ENCODE data around the gene IGFBPL1. TPM values are rescaled to one million over a fixed set of nuclear protein-coding genes. Genes with fewer than 3 reads are reported as not detected.

Gene IGFBPL1
- total and polyA plus RNA-seq, 2 donors from 2014 or later: 0.22 TPM; not detected in 1

DNA sequence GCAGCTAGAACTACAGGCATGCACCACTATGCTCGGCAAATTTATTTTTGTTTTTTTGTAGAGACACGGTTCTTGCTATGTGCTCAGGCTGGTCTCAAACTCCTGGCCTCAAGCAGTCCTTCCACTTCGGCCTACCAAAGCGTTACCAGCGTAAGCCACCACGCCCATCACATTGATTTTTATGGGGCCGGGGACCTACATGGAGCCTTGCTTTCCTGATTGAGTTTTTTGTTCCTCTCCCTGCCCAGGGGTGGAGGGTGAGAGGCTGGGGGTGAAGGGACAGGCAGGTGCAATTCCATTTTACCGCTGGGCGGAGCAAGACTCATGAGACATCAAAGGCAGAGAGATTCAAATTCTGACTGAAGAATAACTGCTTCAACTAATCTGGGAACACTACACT is 29.8 kb downstream of the IGFBPL1 start:
- FAIRE-seq: no peak
- TF ChIP-seq, protein P1, sequence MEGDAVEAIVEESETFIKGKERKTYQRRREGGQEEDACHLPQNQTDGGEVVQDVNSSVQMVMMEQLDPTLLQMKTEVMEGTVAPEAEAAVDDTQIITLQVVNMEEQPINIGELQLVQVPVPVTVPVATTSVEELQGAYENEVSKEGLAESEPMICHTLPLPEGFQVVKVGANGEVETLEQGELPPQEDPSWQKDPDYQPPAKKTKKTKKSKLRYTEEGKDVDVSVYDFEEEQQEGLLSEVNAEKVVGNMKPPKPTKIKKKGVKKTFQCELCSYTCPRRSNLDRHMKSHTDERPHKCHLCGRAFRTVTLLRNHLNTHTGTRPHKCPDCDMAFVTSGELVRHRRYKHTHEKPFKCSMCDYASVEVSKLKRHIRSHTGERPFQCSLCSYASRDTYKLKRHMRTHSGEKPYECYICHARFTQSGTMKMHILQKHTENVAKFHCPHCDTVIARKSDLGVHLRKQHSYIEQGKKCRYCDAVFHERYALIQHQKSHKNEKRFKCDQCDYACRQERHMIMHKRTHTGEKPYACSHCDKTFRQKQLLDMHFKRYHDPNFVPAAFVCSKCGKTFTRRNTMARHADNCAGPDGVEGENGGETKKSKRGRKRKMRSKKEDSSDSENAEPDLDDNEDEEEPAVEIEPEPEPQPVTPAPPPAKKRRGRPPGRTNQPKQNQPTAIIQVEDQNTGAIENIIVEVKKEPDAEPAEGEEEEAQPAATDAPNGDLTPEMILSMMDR (IDR thresholded peaks at IDR 0.05; ENCODE audit: borderline replicate concordance, extremely low read depth, insufficient read depth): no peak
- Histone ChIP-seq H3K4me1 (ENCODE audit: control insufficient read depth in 2 of 3, insufficient read depth in 2 of 3, low read depth in 1 of 3, low read length in 3 of 3) (peaks cover 0 to 23% (median 17%) of the 10 kb centered on the region in 3 donors), H3K4me3 (ENCODE audit: low read length in 3 of 3) (no peak overlapping the region), H3K9me3 (ENCODE audit: control insufficient read depth in 2 of 3, insufficient read depth in 1 of 3, low read length in 3 of 3) (no peaks in the 10 kb centered on the region), H3K36me3 (ENCODE audit: control insufficient read depth in 2 of 3, insufficient read depth in 3 of 3, low read length in 3 of 3) (peaks cover 0 to 15% (median 10%) of the 10 kb centered on the region in 3 donors), H3K27ac (ENCODE audit: low read depth in 2 of 2, low read length in 2 of 2) (no peak overlapping the region), H3K27me3 (ENCODE audit: control insufficient read depth, insufficient read depth, low read length) (no peaks in the 10 kb centered on the region), H3K9ac (ENCODE audit: low read length in 3 of 3) (no peak overlapping the region)
- no peak for DNase-seq
- intact Hi-C loops (cut with DNase I): no loop called here

DNA sequence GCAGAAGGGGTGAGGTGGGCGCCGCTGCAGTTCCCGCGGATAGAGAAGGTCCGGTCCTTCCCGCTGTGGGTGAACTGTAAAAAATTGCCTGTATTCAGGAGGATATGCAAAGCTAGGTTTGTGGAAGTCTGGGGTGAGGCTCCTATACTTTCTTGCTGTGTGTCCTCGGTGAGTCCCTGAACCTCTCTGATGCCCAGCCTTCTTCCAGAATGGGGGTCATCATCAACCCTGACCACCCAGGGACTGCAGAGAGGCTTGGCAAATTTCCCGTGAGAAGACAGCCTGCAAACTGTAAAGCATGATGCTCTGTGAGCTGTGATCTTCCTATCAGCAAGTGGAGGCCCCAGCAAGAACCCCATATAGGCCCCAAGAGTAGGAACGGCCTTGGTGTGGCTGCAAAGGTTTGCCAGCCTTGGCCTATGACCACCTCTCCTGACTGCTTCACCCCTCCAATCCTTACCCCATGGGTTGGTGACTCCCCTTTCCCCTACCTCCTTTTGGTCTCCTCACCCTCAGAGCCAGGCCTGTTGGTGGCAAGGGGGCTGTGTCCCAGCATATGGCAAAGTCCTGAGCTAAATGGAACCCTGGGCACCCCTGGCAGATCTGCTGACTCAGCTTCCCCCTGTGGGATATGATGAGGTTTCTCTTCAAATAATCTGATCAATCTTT is 31.0 kb downstream of the IGFBPL1 start:
- H3K27ac ChIP-seq (ENCODE audit: low read depth in 2 of 2, low read length in 2 of 2): peak overlapping the region; percentile 41 to 67
- peaks cover 0 to 15% (median 10%) of the 10 kb centered on the region in 3 donors for H3K36me3 ChIP-seq (ENCODE audit: control insufficient read depth in 2 of 3, insufficient read depth in 3 of 3, low read length in 3 of 3)
- no peaks in the 10 kb centered on the region for H3K9me3 ChIP-seq (ENCODE audit: control insufficient read depth in 2 of 3, insufficient read depth in 1 of 3, low read length in 3 of 3)
- H3K9ac ChIP-seq (ENCODE audit: low read length in 3 of 3): peak overlapping the region; percentile 58 to 83 (median 60)
- peak in 1 of 5 donors; percentile 56 for DNase-seq
- no peak for FAIRE-seq
- peak overlapping the region; percentile 68 to 84 (median 73) for H3K4me3 ChIP-seq (ENCODE audit: low read length in 3 of 3)
- peaks cover 0 to 33% (median 25%) of the 10 kb centered on the region in 3 donors for H3K4me1 ChIP-seq (ENCODE audit: control insufficient read depth in 2 of 3, insufficient read depth in 2 of 3, low read depth in 1 of 3, low read length in 3 of 3)
- intact Hi-C loops (cut with DNase I): no loop called here
- TF ChIP-seq, protein P1 (IDR thresholded peaks at IDR 0.05; ENCODE audit: borderline replicate concordance, extremely low read depth, insufficient read depth): no peak
- no peaks in the 10 kb centered on the region for H3K27me3 ChIP-seq (ENCODE audit: control insufficient read depth, insufficient read depth, low read length)

DNA sequence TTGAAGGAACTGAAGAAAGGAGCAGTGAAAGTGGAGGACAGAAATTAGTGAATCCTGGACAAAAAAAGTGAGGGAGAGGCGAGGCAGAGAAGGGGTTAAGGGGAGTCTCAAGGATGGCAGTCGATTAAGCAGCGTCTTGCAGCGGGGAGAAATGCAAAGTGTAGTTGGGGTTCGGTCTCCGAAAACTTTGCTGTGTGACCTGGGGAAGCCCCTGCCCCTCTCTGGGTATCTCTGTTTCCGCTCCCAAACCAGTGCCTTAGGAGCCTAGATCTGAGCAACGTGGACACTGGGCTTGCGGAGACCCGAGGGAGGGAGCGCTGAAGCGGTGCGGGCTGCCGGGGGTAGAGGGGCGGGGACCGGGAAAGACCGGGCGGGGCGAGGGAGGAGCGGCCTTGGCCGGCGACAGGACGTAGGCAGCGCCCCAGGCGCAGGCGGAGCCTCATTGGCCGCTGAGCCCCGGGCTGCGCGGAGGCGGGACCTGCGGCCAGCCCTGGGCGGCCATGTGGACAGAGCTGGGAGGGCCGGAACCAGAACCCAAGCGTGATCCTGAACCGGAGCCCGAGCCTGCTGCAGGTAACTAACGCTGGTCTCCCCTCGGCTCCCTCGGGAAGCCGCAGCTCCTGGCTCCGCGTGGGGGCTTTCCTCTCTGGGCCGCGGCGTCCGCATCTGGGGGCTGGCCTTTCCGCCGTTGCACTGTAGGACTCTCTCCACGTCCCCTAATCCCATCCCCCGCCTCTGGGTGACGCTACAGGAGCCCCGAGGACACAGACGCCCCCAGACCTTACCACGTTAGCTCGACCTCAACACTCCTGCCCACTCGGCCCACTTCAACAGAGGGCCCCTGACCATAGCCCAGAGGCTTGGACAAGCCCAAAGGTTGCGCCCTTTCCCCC is 31.8 kb downstream of the IGFBPL1 start, which contains the start of gene ALDH1B1:
TSS of gene ALDH1B1 (plus strand) at position 468 of the 893 bp plus-strand sequence. CDS start 3,047 bp downstream, outside the sequence.
- peak within 1 kb of the TSS; percentile 73 to 84 (median 77) for H3K4me3 ChIP-seq (ENCODE audit: low read length in 3 of 3)
- peaks cover 0 to 11% (median 10%) of the 10 kb centered on the region in 3 donors for H3K36me3 ChIP-seq (ENCODE audit: control insufficient read depth in 2 of 3, insufficient read depth in 3 of 3, low read length in 3 of 3)
- H3K27me3 ChIP-seq (ENCODE audit: control insufficient read depth, insufficient read depth, low read length): no peaks in the 10 kb centered on the region
- peak within 1 kb of the TSS; percentile 60 to 84 (median 72) for H3K9ac ChIP-seq (ENCODE audit: low read length in 3 of 3)
- DNase-seq (peak; percentile 89 to 96 (median 92)), FAIRE-seq (no peak)
- peak within 1 kb of the TSS; percentile 41 to 74 for H3K27ac ChIP-seq (ENCODE audit: low read depth in 2 of 2, low read length in 2 of 2)
- intact Hi-C loops (cut with DNase I): no loop called here
- no peaks in the 10 kb centered on the region for H3K9me3 ChIP-seq (ENCODE audit: control insufficient read depth in 2 of 3, insufficient read depth in 1 of 3, low read length in 3 of 3)
- TF ChIP-seq, protein P1 (IDR thresholded peaks at IDR 0.05; ENCODE audit: borderline replicate concordance, extremely low read depth, insufficient read depth): no peak
- H3K4me1 ChIP-seq (ENCODE audit: control insufficient read depth in 2 of 3, insufficient read depth in 2 of 3, low read depth in 1 of 3, low read length in 3 of 3): peaks cover 0 to 33% (median 31%) of the 10 kb centered on the region in 3 donors
